Caco-2 (cell line): ENCODE data around the gene MUC2. TPM values are rescaled to one million over a fixed set of nuclear protein-coding genes. Genes with fewer than 3 reads are reported as not detected.

Source experiments
- BruUV-seq: library from RNA; stranded (reverse); fragments of 400-500 nt; replicated peaks from 2 replicates; lab custom pipeline; 2021; lab: Mats Ljungman, UMichigan
- CTCF ChIA-PET: fragments of 300-600 bp; sonication (Branson Sonifier 250); formaldehyde crosslinking; loops from one replicate; lab custom pipeline; 2022; ENCODE audit warnings: antibody characterized with exemption; lab: Charles Lee
- POLR2A ChIA-PET: fragments of 300-600 bp; sonication (Branson Sonifier 250); formaldehyde crosslinking; loops from one replicate; lab custom pipeline; 2022; ENCODE audit warnings: antibody characterized with exemption; lab: Charles Lee
- DNase-seq, 2 experiments: peaks; one replicate each; pipeline versions ENCODE4 v3.0.0 to v3.0.0-alpha.2; 2020 to 2022
- H3K27me3 ChIP-seq: replicated peaks from 2 replicates; pipeline ENCODE4 v1.6.0; 2011; ENCODE audit warnings: low read length; ENCODE audit not compliant: control insufficient read depth, insufficient read depth
- H3K36me3 ChIP-seq: 2 replicates; pipeline ENCODE4 v1.5.1; 2011; ENCODE audit warnings: low read length; ENCODE audit not compliant: control insufficient read depth, insufficient read depth
- H3K4me1 ChIP-seq: fragments of 250-450 bp; sonication (Bioruptor Pico); 2 replicates; pipeline ENCODE4 v1.5.1; 2020; ENCODE audit warnings: mild to moderate bottlenecking
- H3K4me3 ChIP-seq: 2 replicates; pipeline ENCODE4 v1.5.1; 2011; ENCODE audit warnings: low read depth, mild to moderate bottlenecking, control low read depth, low read length
- H3K9me3 ChIP-seq: fragments of 250-450 bp; sonication (Bioruptor Pico); 2 replicates; pipeline ENCODE4 v1.5.1; 2020; ENCODE audit warnings: mild to moderate bottlenecking, moderate library complexity
- H3K27ac Mint-ChIP-seq: one replicate; pipeline ENCODE4 v1.8.0; 2022; ENCODE audit warnings: mixed read lengths; ENCODE audit not compliant: unreplicated experiment
- H3K27me3 Mint-ChIP-seq: one replicate; pipeline ENCODE4 v1.8.0; 2022; ENCODE audit warnings: mixed read lengths; ENCODE audit not compliant: insufficient read depth, unreplicated experiment
- H3K36me3 Mint-ChIP-seq: one replicate; pipeline ENCODE4 v1.8.0; 2022; ENCODE audit warnings: mild to moderate bottlenecking, mixed read lengths; ENCODE audit not compliant: insufficient read depth, unreplicated experiment
- H3K4me1 Mint-ChIP-seq: one replicate; pipeline ENCODE4 v1.8.0; 2022; ENCODE audit warnings: low read depth, mixed read lengths; ENCODE audit not compliant: unreplicated experiment
- H3K4me3 Mint-ChIP-seq: one replicate; pipeline ENCODE4 v1.8.0; 2022; ENCODE audit warnings: mild to moderate bottlenecking, moderate library complexity, mixed read lengths; ENCODE audit not compliant: unreplicated experiment
- H3K9me3 Mint-ChIP-seq: one replicate; pipeline ENCODE4 v1.8.0; 2022; ENCODE audit warnings: mixed read lengths; ENCODE audit not compliant: unreplicated experiment
- CTCF ChIP-seq, 2 experiments: fragments of 200-600 bp in 1 of 2; IDR thresholded peaks; 1 replicate in 1 of 2; 2 replicates in 1 of 2; pipeline versions ENCODE4 v1.5.1 to v1.8.0; 2011 to 2022; ENCODE audit warnings: antibody characterized with exemption in 1 of 2, control low read depth in 1 of 2, inconsistent platforms in 1 of 2, low read depth in 1 of 2, low read length in 1 of 2, mild to moderate bottlenecking in 1 of 2, moderate library complexity in 1 of 2; ENCODE audit not compliant: insufficient read depth in 1 of 2, severe bottlenecking in 1 of 2, unreplicated experiment in 1 of 2
- intact Hi-C: fragments of 100-400 bp; cut with micrococcal nuclease; formaldehyde crosslinking; loops from one replicate; pipeline ENCODE4 v1.10.0; 2022; ENCODE audit not compliant: unreplicated experiment
- total RNA-seq: library from RNA; stranded (reverse); gene quantifications from 2 replicates; pipeline ENCODE4 v1.2.3, GENCODE V29; 2022

The MUC2 gene
- total RNA-seq, 1 experiment from 2014 or later = 0.05 TPM

GRCh38 chr11:1042626-1043562 is 31.8 kb upstream of the MUC2 start:
- no TSS peak for BruUV-seq
- no peak for DNase-seq
- ChIA-PET POLR2A (no interaction called here), CTCF (interaction anchor here (1.3 kb wide), 1 partner anchor 8 kb away, joined by 5 read pairs; no protein-coding TSS in a partner anchor)
- no peak for TF ChIP-seq CTCF (IDR thresholded peaks at IDR 0.05; ENCODE audit: insufficient read depth in 1 of 2, low read depth in 1 of 2, low read length in 1 of 2, severe bottlenecking in 1 of 2, unreplicated experiment in 1 of 2)
- H3K4me3 Mint-ChIP-seq = no peak overlapping the region
- peaks cover 11% of the 10 kb centered on the region for H3K9me3 Mint-ChIP-seq
- peaks cover 6% of the 10 kb centered on the region for H3K4me1 Mint-ChIP-seq
- intact Hi-C loops = loop anchor here (10.0 kb wide), 1 partner anchor 58 kb away; no protein-coding TSS in a partner anchor
- H3K27ac Mint-ChIP-seq = no peak overlapping the region
- Histone ChIP-seq H3K36me3 (no peaks in the 10 kb centered on the region), H3K4me1 (peaks cover 16% of the 10 kb centered on the region), H3K27me3 (no peaks in the 10 kb centered on the region), H3K9me3 (peaks cover 6% of the 10 kb centered on the region), H3K4me3 (no peak overlapping the region)
- H3K36me3 Mint-ChIP-seq = peaks cover 5% of the 10 kb centered on the region
- peaks cover 4% of the 10 kb centered on the region for H3K27me3 Mint-ChIP-seq

- H3K4me3 ChIP-seq = no peak overlapping the region
- peaks cover 6% of the 10 kb centered on the region for H3K4me1 Mint-ChIP-seq
- no TSS peak for BruUV-seq
- peaks cover 6% of the 10 kb centered on the region for H3K27me3 Mint-ChIP-seq
- DNase-seq = no peak
- CTCF ChIA-PET = no interaction called here
- no peaks in the 10 kb centered on the region for H3K36me3 ChIP-seq
- peaks cover 5% of the 10 kb centered on the region for H3K36me3 Mint-ChIP-seq
- H3K9me3 Mint-ChIP-seq = peaks cover 11% of the 10 kb centered on the region
- intact Hi-C loops = loop anchor here (10.0 kb wide), 1 partner anchor 59 kb away; no protein-coding TSS in a partner anchor
- POLR2A ChIA-PET = no interaction called here
- no peak for TF ChIP-seq CTCF (IDR thresholded peaks at IDR 0.05; ENCODE audit: insufficient read depth in 1 of 2, low read depth in 1 of 2, low read length in 1 of 2, severe bottlenecking in 1 of 2, unreplicated experiment in 1 of 2)
- no peak overlapping the region for H3K27ac Mint-ChIP-seq
- peaks cover 16% of the 10 kb centered on the region for H3K4me1 ChIP-seq
- H3K9me3 ChIP-seq = peaks cover 6% of the 10 kb centered on the region
- H3K4me3 Mint-ChIP-seq = no peak overlapping the region
- no peaks in the 10 kb centered on the region for H3K27me3 ChIP-seq
Observed at GRCh38 chr11:1043563-1044096, 31.0 kb upstream of the MUC2 start.

- Histone ChIP-seq H3K9me3 (peaks cover 6% of the 10 kb centered on the region), H3K4me1 (peaks cover 16% of the 10 kb centered on the region), H3K27me3 (no peaks in the 10 kb centered on the region), H3K36me3 (no peaks in the 10 kb centered on the region), H3K4me3 (no peak overlapping the region)
- Mint-ChIP-seq H3K4me1 (peaks cover 6% of the 10 kb centered on the region), H3K9me3 (peaks cover 11% of the 10 kb centered on the region), H3K36me3 (peaks cover 2% of the 10 kb centered on the region), H3K4me3 (no peak overlapping the region), H3K27me3 (peaks cover 7% of the 10 kb centered on the region), H3K27ac (no peak overlapping the region)
- POLR2A ChIA-PET = no interaction called here
- CTCF ChIA-PET = no interaction called here
- intact Hi-C loops = loop anchor here (10.0 kb wide), 1 partner anchor 59 kb away; no protein-coding TSS in a partner anchor
- DNase-seq = no peak
- no TSS peak for BruUV-seq
- TF ChIP-seq CTCF (IDR thresholded peaks at IDR 0.05; ENCODE audit: insufficient read depth in 1 of 2, low read depth in 1 of 2, low read length in 1 of 2, severe bottlenecking in 1 of 2, unreplicated experiment in 1 of 2) = no peak
Observed at GRCh38 chr11:1044160-1044559, 30.5 kb upstream of the MUC2 start.
